Upper lobe of left lung (tissue), 6 donors: Measurements from ENCODE around the gene KCNS3. TPM values are rescaled to one million over a fixed set of nuclear protein-coding genes. Genes with fewer than 3 reads are reported as not detected.
A peak's percentile ranks its signal among the peaks of the same experiment; 100 is the strongest.

ENCODE experiments used
- ATAC-seq, 2 donors: fragments of 200-7000 bp; cut with Tn5 transposase; one replicate each; pipeline ENCODE4 v1.9.1; 2022; ENCODE audit warnings: mild to moderate bottlenecking in 2 of 2, moderate library complexity in 2 of 2; ENCODE audit not compliant: low FRiP score in 2 of 2
- DNase-seq, 2 donors: peaks; one replicate each; pipeline ENCODE4 v3.0.0-alpha.2; 2019 to 2020
- H3K27ac ChIP-seq, 4 donors: fragments of 200-600 bp; sonication (generic); one replicate each; pipeline ENCODE4 v1.5.1; 2016 to 2019
- H3K27me3 ChIP-seq, 4 donors: fragments of 200-600 bp; sonication (generic); one replicate each; pipeline ENCODE4 v1.5.1; 2017 to 2019
- H3K36me3 ChIP-seq, 4 donors: fragments of 200-600 bp; sonication (generic); one replicate each; pipeline ENCODE4 v1.5.1; 2016 to 2019
- H3K4me1 ChIP-seq, 4 donors: fragments of 200-600 bp; sonication (generic); one replicate each; pipeline ENCODE4 v1.5.1; 2018 to 2019
- H3K4me3 ChIP-seq, 4 donors: fragments of 200-600 bp; sonication (generic); one replicate each; pipeline ENCODE4 v1.5.1; 2017 to 2019; ENCODE audit warnings: mild to moderate bottlenecking in 2 of 4, moderate library complexity in 1 of 4
- H3K9me3 ChIP-seq, 4 donors: fragments of 200-600 bp; sonication (generic); one replicate each; pipeline ENCODE4 v1.5.1; 2018 to 2019
- CTCF ChIP-seq, 6 experiments: fragments of 450-650 bp in 4 of 6; fragments of 200-600 bp in 2 of 6; sonication (generic) in 2 of 6; IDR thresholded peaks; one replicate each; pipeline ENCODE4 v1.5.1; 2016 to 2019; ENCODE audit warnings: antibody characterized with exemption in 6 of 6
- EP300 ChIP-seq, 4 donors: sonication (generic); formaldehyde crosslinking; IDR thresholded peaks; one replicate each; pipeline ENCODE4 v1.5.1; 2017; ENCODE audit warnings: antibody characterized with exemption in 4 of 4, control low read depth in 2 of 4
- POLR2A ChIP-seq, 4 donors: fragments of 450-650 bp; IDR thresholded peaks; one replicate each; pipeline ENCODE4 v1.5.1; 2016 to 2017; ENCODE audit warnings: antibody characterized with exemption in 4 of 4, mild to moderate bottlenecking in 2 of 4
- POLR2AphosphoS5 ChIP-seq, 2 donors: sonication (generic); formaldehyde crosslinking; IDR thresholded peaks; one replicate each; pipeline ENCODE4 v1.5.1; 2017; ENCODE audit warnings: antibody characterized with exemption in 2 of 2
- WGBS, 2 donors: methylation state at CpG; one replicate each; pipeline ENCODE4 v1.1.5; 2017 to 2018; 5-methylcytosine and 5-hydroxymethylcytosine counted together
- total RNA-seq, 6 donors: library from RNA; depleted of rRNA in 4 of 6; stranded (reverse); fragments of >200 nt in 4 of 6; gene quantifications; one replicate each; pipeline versions ENCODE4 v1.1.0 to v1.2.1, GENCODE V29; 2016 to 2021
- donor health status: DM: no; HTN: no; CAD: no; lungs with moderate emphysema.
- donor health status: DM: no; HTN: yes; CAD: no; lungs with severe emphysema.

KCNS3 gene
- total RNA-seq, 6 donors from 2014 or later = 34.2 to 110 (median 48.8) TPM

GRCh38 chr2:17899871-17900270, 21.4 kb downstream of the KCNS3 start:
- no peaks in the 10 kb centered on the region for H3K4me1 ChIP-seq
- no peak for ATAC-seq
- no peak for DNase-seq
- H3K27me3 ChIP-seq = no peaks in the 10 kb centered on the region
- H3K4me3 ChIP-seq = no peak overlapping the region
- no peaks in the 10 kb centered on the region for H3K9me3 ChIP-seq
- 70 to 73% methylated on average over 4 of the region's 4 CpGs for whole genome bisulfite sequencing, 2 donors
- TF ChIP-seq POLR2A (IDR thresholded peaks at IDR 0.05) (no peak), POLR2AphosphoS5 (IDR thresholded peaks at IDR 0.05) (no peak), CTCF (IDR thresholded peaks at IDR 0.05) (no peak), EP300 (IDR thresholded peaks at IDR 0.05) (no peak)
- no peaks in the 10 kb centered on the region for H3K36me3 ChIP-seq
- H3K27ac ChIP-seq = no peak overlapping the region

DNA sequence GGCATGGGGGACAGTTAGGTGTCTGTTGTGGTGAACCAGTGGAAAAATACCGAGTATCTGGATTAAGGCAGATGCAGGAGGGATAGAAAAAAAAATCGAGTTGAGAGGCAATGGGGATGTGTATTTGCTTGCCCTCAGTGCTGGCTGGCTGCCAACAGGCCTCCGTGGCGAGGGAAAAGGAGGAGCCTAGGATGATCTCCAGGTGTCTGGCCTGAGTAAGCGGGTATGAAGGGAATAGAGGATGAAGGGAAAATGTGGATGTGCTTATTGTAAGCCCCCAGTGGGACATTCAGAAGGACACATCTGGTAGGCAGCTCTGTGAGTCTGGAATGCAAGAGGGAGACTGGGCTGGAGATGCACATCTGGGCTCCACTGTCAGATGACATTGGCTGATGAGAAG, 22.8 kb downstream of the KCNS3 start:
- Histone ChIP-seq H3K27me3 (no peaks in the 10 kb centered on the region), H3K27ac (no peak overlapping the region), H3K4me3 (no peak overlapping the region), H3K4me1 (no peaks in the 10 kb centered on the region), H3K9me3 (no peaks in the 10 kb centered on the region), H3K36me3 (no peaks in the 10 kb centered on the region)
- 44 to 45% methylated on average over 5 of the region's 5 CpGs for WGBS, 2 donors
- TF ChIP-seq CTCF (IDR thresholded peaks at IDR 0.05) = no peak
- no peak for TF ChIP-seq EP300 (IDR thresholded peaks at IDR 0.05)
- no peak for TF ChIP-seq POLR2A (IDR thresholded peaks at IDR 0.05)
- TF ChIP-seq POLR2AphosphoS5 (IDR thresholded peaks at IDR 0.05) = no peak
- DNase-seq (peak in 1 of 2 donors; percentile 10), ATAC-seq (no peak)

- WGBS, 2 donors = 76 to 77% methylated on average over 5 of the region's 5 CpGs
- no peak for ATAC-seq
- Histone ChIP-seq H3K36me3 (no peaks in the 10 kb centered on the region), H3K9me3 (no peaks in the 10 kb centered on the region), H3K4me1 (peaks cover 2 to 10% (median 4%) of the 10 kb centered on the region in 4 donors), H3K27me3 (no peaks in the 10 kb centered on the region), H3K4me3 (no peak overlapping the region), H3K27ac (no peak overlapping the region)
- no peak for TF ChIP-seq EP300 (IDR thresholded peaks at IDR 0.05)
- no peak for TF ChIP-seq POLR2AphosphoS5 (IDR thresholded peaks at IDR 0.05)
- TF ChIP-seq CTCF (IDR thresholded peaks at IDR 0.05) = no peak
- no peak for TF ChIP-seq POLR2A (IDR thresholded peaks at IDR 0.05)
- DNase-seq = no peak
These were observed 32.5 kb downstream of the KCNS3 start for GRCh38 chr2:17910980-17911379.

- 59 to 71% methylated on average over 5 of the region's 5 CpGs for WGBS, 2 donors
- DNase-seq (no peak), ATAC-seq (no peak)
These were observed 33.2 kb downstream of the KCNS3 start for GRCh38 chr2:17911491-17912260.

More at GRCh38 chr2:17911491-17912260, 33.2 kb downstream of the KCNS3 start:
- Histone ChIP-seq H3K27me3 (no peaks in the 10 kb centered on the region), H3K4me3 (no peak overlapping the region), H3K4me1 (peaks cover 8 to 11% (median 9%) of the 10 kb centered on the region in 4 donors), H3K27ac (no peak overlapping the region), H3K9me3 (no peaks in the 10 kb centered on the region), H3K36me3 (no peaks in the 10 kb centered on the region)
- TF ChIP-seq CTCF (IDR thresholded peaks at IDR 0.05) = no peak
